ENCODE measurements around the gene PRL. TPM values are rescaled to one million over a fixed set of nuclear protein-coding genes. Genes with fewer than 3 reads are reported as not detected.

Gene PRL
- total RNA-seq, 1 donor, result not detected

DNA sequence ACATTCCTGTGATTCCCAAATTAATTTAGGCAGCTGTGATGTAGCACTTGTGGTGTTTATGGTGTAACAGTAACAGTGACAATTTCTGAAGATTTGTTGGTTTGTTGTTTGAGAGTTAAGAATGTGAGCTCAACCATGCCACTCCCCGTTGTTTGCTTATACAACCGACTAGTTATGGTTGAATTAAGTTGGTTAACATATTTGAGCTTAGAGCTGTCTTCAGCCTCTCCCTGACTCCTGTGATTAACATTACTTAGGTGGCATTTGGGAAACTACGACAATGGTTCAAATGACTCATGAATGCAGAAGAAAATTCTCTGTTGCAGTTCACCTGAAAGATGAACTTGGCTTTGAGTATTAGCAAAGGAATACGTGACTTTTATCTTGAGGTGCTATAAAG, 35.9 kb upstream of the PRL start:
- H2AFZ ChIP-seq (ENCODE audit: low read length), result peak overlapping the region; percentile 21
- no peak overlapping the region for H3K4me3 ChIP-seq (ENCODE audit: insufficient read depth, low read length)
- no peaks in the 10 kb centered on the region for H3K4me1 ChIP-seq (ENCODE audit: insufficient read depth, low read length)
- H3K36me3 ChIP-seq (ENCODE audit: insufficient read depth, low read length), result no peaks in the 10 kb centered on the region
- H3K27me3 ChIP-seq (ENCODE audit: insufficient read depth, low read length), result no peaks in the 10 kb centered on the region
- TF ChIP-seq, protein P1, sequence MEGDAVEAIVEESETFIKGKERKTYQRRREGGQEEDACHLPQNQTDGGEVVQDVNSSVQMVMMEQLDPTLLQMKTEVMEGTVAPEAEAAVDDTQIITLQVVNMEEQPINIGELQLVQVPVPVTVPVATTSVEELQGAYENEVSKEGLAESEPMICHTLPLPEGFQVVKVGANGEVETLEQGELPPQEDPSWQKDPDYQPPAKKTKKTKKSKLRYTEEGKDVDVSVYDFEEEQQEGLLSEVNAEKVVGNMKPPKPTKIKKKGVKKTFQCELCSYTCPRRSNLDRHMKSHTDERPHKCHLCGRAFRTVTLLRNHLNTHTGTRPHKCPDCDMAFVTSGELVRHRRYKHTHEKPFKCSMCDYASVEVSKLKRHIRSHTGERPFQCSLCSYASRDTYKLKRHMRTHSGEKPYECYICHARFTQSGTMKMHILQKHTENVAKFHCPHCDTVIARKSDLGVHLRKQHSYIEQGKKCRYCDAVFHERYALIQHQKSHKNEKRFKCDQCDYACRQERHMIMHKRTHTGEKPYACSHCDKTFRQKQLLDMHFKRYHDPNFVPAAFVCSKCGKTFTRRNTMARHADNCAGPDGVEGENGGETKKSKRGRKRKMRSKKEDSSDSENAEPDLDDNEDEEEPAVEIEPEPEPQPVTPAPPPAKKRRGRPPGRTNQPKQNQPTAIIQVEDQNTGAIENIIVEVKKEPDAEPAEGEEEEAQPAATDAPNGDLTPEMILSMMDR (IDR thresholded peaks at IDR 0.05; ENCODE audit: extremely low read depth, low read depth, low read length), result no peak
- H3K4me2 ChIP-seq (ENCODE audit: insufficient read depth, low read length), result no peak overlapping the region
- no peaks in the 10 kb centered on the region for H3K9me3 ChIP-seq (ENCODE audit: low read depth, low read length)
- H3K27ac ChIP-seq (ENCODE audit: low read depth, low read length), result no peak overlapping the region
- no peaks in the 10 kb centered on the region for H4K20me1 ChIP-seq (ENCODE audit: insufficient read depth, low read length)
- no peak for DNase-seq (ENCODE audit: insufficient read length, low spot score, missing footprints)
- H3K79me2 ChIP-seq (ENCODE audit: insufficient read depth, low read length), result no peaks in the 10 kb centered on the region

DNA sequence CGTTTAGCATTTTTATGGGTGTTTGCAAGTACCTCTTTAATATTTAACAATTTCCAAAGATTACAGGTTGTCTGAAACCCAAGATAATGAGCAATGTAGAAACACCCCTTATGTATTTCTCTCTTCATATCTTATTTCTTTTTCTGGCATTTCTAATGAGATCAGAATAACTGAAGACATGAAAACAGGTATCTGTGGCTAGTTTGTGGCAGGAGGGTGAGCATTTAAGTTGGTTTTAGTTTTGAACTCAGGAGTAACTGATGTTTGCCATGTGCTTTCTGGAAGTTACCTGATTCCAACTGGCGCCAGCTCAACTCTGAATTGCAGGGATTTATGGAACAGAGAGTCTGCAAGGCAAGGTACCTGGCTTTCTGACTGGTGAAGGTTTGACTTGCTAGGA, 35.4 kb upstream of the PRL start:
- Histone ChIP-seq H3K36me3 (ENCODE audit: insufficient read depth, low read length) (no peaks in the 10 kb centered on the region), H3K4me2 (ENCODE audit: insufficient read depth, low read length) (no peak overlapping the region), H3K27me3 (ENCODE audit: insufficient read depth, low read length) (no peaks in the 10 kb centered on the region), H3K4me1 (ENCODE audit: insufficient read depth, low read length) (no peaks in the 10 kb centered on the region), H3K4me3 (ENCODE audit: insufficient read depth, low read length) (no peak overlapping the region), H3K79me2 (ENCODE audit: insufficient read depth, low read length) (no peaks in the 10 kb centered on the region), H3K27ac (ENCODE audit: low read depth, low read length) (no peak overlapping the region), H3K9me3 (ENCODE audit: low read depth, low read length) (no peaks in the 10 kb centered on the region), H2AFZ (ENCODE audit: low read length) (no peak overlapping the region), H4K20me1 (ENCODE audit: insufficient read depth, low read length) (no peaks in the 10 kb centered on the region)
- DNase-seq (ENCODE audit: insufficient read length, low spot score, missing footprints), result no peak
- TF ChIP-seq, protein P1 (IDR thresholded peaks at IDR 0.05; ENCODE audit: extremely low read depth, low read depth, low read length), result no peak

- Histone ChIP-seq H3K79me2 (ENCODE audit: insufficient read depth, low read length) (no peaks in the 10 kb centered on the region), H3K27ac (ENCODE audit: low read depth, low read length) (no peak overlapping the region), H3K9me3 (ENCODE audit: low read depth, low read length) (no peaks in the 10 kb centered on the region), H2AFZ (ENCODE audit: low read length) (no peak overlapping the region), H3K4me3 (ENCODE audit: insufficient read depth, low read length) (no peak overlapping the region), H3K4me2 (ENCODE audit: insufficient read depth, low read length) (no peak overlapping the region), H3K27me3 (ENCODE audit: insufficient read depth, low read length) (no peaks in the 10 kb centered on the region), H3K36me3 (ENCODE audit: insufficient read depth, low read length) (no peaks in the 10 kb centered on the region), H4K20me1 (ENCODE audit: insufficient read depth, low read length) (no peaks in the 10 kb centered on the region), H3K4me1 (ENCODE audit: insufficient read depth, low read length) (no peaks in the 10 kb centered on the region)
- DNase-seq (ENCODE audit: insufficient read length, low spot score, missing footprints), result no peak
- TF ChIP-seq, protein P1 (IDR thresholded peaks at IDR 0.05; ENCODE audit: extremely low read depth, low read depth, low read length), result no peak
Observed at GRCh38 chr6:22330941-22331340, 34.1 kb upstream of the PRL start.

DNA sequence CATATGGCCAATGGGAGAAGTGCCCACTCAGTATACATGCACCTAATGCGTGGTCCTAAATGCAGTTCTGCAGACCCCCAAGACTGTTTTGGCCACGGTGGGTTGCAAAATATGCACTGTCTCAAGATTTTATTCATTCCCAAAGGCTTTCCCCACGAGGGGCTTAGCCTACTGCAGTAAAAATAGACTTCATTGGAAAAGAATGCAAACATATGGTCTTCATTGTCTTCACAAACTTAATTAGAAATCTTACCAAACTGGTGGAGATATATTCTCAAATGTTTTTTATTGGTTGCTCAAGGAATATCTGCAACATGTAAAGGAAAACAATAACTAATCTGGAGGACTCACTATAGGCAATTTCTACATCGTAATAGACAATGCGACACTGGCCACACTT, 31.6 kb upstream of the PRL start:
- Histone ChIP-seq H3K36me3 (ENCODE audit: insufficient read depth, low read length) (no peaks in the 10 kb centered on the region), H3K79me2 (ENCODE audit: insufficient read depth, low read length) (no peaks in the 10 kb centered on the region), H4K20me1 (ENCODE audit: insufficient read depth, low read length) (no peaks in the 10 kb centered on the region), H3K27me3 (ENCODE audit: insufficient read depth, low read length) (no peaks in the 10 kb centered on the region), H3K4me2 (ENCODE audit: insufficient read depth, low read length) (no peak overlapping the region), H3K4me3 (ENCODE audit: insufficient read depth, low read length) (no peak overlapping the region), H3K4me1 (ENCODE audit: insufficient read depth, low read length) (no peaks in the 10 kb centered on the region), H3K27ac (ENCODE audit: low read depth, low read length) (no peak overlapping the region), H3K9me3 (ENCODE audit: low read depth, low read length) (no peaks in the 10 kb centered on the region), H2AFZ (ENCODE audit: low read length) (no peak overlapping the region)
- TF ChIP-seq, protein P1 (IDR thresholded peaks at IDR 0.05; ENCODE audit: extremely low read depth, low read depth, low read length), result no peak
- no peak for DNase-seq (ENCODE audit: insufficient read length, low spot score, missing footprints)

Data from osteoblast (primary cell).